Body of pancreas (tissue), 4 donors: ENCODE measurements around the gene IFT27.

Experiments
- CTCF ChIP-seq, 7 experiments: fragments of 450-650 bp in 4 of 7; fragments of 200-600 bp in 3 of 7; sonication (generic) in 3 of 7; IDR thresholded peaks; one replicate each; pipeline ENCODE4 v1.5.1; 2016 to 2019; ENCODE audit warnings: antibody characterized with exemption in 7 of 7
- POLR2A ChIP-seq, 3 donors: fragments of 450-650 bp; IDR thresholded peaks; one replicate each; pipeline ENCODE4 v1.6.1; 2016; ENCODE audit warnings: antibody characterized with exemption in 3 of 3, mild to moderate bottlenecking in 2 of 3

- TF ChIP-seq CTCF (IDR thresholded peaks at IDR 0.05), result no peak
- no peak for TF ChIP-seq POLR2A (IDR thresholded peaks at IDR 0.05)
Measured at GRCh38 chr22:36765131-36765942, 10.6 kb downstream of the IFT27 start.
